NCI-H524 (cell line): ENCODE data around the gene DYNC2LI1.

Source experiments
- DNase-seq, 2 experiments: peaks; one replicate each; lab custom pipeline; 2025; lab: John Stamatoyannopoulos, UW

DYNC2LI1 gene

GRCh38 chr2:43763091-43763490, 10.7 kb upstream of the DYNC2LI1 start:
- no peak for DNase-seq

DNA sequence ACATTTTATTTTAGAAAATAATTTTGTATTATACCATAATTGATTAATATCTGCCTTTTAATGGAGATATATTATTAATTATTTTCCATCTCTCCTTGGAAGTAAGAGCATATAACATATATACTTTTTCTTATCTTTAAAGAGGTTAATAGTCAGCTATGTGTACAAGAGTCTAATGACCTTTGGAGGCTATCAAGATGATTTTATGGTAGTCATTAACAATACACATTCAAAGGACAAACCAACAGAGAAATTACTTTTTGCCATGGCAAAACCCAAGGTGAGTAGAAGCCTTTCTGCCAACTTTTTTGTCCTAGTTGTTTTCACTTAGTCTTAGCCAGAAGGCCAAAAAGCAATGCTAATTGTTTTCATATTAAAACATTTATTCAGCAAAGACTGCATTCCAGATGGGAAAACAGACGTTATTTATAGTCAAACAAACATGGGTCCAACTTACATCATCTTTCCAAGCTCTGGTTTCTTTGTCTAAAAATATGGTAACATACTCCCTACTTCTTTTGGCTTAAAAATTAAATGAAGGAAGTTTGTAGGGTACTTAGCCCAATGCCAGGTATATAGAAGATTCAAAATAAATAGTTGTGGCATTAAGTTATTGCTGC, 9.6 kb upstream of the DYNC2LI1 start:
- no peak for DNase-seq

- DNase-seq, result no peak
Observed at GRCh38 chr2:43766006-43766405, 7.8 kb upstream of the DYNC2LI1 start.

DNA sequence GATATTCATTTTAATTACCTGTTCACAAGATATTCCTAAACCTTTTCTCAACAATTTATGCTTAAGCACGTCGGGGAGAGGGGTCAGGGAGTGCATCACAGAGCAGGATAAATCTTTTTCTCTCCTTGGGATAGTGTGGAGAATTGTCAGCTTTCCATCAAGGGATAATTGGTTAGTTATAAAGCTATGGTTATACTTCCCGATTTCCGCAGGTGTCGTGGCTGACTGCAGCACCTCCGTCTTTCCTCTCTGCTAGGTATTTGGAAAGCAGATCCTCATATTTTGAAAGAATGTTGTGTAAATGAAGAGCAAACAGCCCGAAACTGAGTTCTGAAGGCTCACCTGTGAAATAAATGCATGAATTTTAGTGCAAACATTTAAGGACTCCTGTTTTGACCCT, 778 bp downstream of the DYNC2LI1 start:
- no peak for DNase-seq

DNA sequence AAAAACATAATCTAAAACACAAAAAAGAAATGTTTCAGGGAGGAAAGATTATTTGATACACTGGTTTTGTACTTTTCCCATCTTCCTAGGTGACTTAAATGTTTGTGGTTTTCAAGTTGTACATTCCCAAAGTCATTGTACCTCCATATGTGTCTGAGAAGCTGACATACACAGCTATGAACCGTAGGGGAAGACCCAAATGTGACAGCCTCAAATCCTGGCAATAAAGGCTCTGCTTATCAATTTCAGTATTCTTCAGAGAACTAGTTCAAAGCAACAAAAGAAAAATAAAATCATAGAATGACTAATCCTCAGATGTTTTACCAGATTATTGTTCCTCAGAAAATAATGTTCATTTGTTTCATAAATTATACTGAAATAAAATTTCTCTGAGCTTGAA, 2.5 kb downstream of the DYNC2LI1 start:
- no peak for DNase-seq

GRCh38 chr2:43777306-43777926, 3.6 kb downstream of the DYNC2LI1 start:
- DNase-seq, result no peak

GRCh38 chr2:43778233-43778632, 4.4 kb downstream of the DYNC2LI1 start:
- no peak for DNase-seq

DNA sequence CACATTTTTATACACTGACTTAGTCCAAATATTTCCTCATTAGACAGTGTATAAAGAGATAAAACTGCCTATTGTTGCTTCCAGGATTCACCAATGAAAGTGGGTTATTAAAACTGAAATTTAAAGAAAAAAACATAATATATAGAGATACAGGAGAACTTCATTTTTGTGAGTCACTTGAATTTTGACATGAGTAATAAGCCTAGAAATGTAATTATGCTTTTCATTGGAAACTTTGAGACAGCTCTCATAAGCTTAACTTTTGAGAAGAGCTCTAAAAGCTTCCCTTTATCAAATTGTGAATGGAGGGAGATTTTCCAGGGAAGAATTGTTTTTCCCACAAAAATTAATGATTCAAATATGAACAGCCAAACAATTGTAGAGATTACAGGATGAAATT, 14.1 kb downstream of the DYNC2LI1 start:
- no peak for DNase-seq

DNA sequence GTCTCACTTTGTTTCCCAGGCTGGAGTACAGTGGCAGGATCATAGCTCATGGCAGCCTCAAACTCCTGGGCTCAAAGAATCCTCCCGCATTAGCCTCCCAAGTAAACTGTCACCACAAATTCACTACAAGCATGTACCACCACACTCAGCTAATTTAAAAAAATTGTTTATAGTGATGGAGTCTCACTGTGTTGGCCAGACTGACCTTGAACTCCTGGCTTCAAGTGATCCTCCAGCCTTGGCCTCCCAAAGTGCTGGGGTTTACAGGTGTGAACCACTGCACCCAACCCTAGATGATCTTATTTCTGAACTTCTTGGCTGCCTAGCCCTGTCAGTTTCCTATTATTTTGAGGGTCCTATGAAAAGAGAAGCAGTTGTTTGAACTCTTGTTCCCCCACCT, 14.8 kb downstream of the DYNC2LI1 start:
- no peak for DNase-seq

DNA sequence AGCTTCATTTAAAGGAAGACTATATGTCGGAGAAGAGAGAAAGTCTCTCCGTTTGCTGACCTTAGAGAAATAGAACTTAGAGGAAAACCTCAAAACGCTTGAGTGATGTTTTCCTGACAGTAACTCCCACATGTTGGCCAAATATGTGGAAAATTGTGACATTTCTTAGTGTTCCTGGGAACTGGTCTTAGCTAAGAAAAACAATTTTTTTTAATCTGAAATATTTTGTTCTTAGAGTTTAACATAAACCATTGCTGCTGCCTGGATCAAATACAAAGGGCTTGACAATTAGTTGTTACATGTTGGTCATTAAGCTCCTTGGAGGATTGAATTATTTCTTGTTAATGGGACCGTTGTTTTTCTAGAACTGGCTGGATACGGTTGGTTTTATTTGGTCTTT, 16.3 kb downstream of the DYNC2LI1 start:
- DNase-seq, result no peak

GRCh38 chr2:43791035-43791765, 17.4 kb downstream of the DYNC2LI1 start:
- DNase-seq, result no peak

- DNase-seq, result no peak
Observed at GRCh38 chr2:43792653-43793052, 18.8 kb downstream of the DYNC2LI1 start.

GRCh38 chr2:43794956-43795355, 21.1 kb downstream of the DYNC2LI1 start:
- no peak for DNase-seq

DNA sequence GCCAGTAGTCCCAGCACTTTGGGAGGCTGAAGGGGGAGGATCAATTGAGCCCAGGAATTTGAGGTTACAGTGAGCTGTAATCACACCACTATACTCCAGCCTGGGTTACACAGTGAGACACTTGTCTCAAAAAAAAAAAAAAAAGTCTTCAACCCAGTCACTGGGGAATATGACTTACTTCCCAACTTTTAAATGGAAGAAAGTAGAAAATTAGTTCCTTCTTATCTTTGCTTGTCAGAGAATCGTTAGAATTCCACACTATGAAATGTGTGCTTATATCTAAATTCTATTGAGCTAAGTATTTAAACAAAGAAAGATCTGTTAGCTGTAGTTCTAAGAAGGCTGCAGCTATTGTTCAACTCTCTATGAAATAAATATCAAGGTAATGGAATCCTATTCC, 22.4 kb downstream of the DYNC2LI1 start:
- no peak for DNase-seq

- no peak for DNase-seq
Observed at GRCh38 chr2:43798300-43798699, 24.5 kb downstream of the DYNC2LI1 start.

DNA sequence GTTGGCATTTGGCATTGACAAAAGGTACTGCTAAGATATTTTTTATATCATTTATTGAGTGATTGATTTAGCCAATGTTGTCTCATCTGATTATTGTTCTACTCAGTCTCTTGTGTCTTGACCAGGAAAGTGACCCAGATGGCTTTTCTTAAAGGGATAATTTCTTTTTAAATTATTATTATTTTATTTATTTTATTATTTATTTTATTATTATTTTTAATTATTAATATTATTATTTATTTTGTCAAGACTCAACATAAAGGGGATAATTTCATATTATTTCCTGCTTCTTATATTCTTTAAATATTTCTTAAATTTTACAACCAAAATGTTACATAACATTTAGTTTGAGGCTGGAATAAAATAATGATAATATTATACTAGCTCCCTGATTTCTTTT, 27.1 kb downstream of the DYNC2LI1 start:
- DNase-seq, result no peak

DNA sequence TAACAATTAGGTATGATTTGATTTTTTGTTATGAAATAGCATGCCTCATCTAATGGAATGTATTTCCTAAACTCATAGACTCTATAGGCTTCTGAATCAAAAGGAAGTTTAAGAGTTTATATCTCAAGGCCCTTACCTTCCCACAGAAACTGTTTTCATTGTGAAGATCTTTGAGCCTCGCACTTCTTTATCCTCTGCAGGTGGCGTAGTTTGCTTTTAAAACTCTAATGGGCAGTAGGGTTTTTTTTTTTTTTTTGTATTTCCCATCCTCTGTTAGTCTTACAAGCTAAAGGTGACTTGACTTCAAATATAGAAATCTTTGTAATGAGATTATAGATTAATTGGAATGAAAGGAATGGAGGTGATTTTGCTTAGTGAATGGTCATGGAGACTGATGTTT, 28.3 kb downstream of the DYNC2LI1 start:
- DNase-seq, result no peak

GRCh38 chr2:43803113-43803512, 29.3 kb downstream of the DYNC2LI1 start:
- no peak for DNase-seq

GRCh38 chr2:43806719-43807031, 32.8 kb downstream of the DYNC2LI1 start:
- no peak for DNase-seq

GRCh38 chr2:43810452-43810851, 36.6 kb downstream of the DYNC2LI1 start:
- DNase-seq, result no peak

- DNase-seq, result no peak
Observed at GRCh38 chr2:43810888-43811287, 37.0 kb downstream of the DYNC2LI1 start.

GRCh38 chr2:43812006-43812405, 38.2 kb downstream of the DYNC2LI1 start:
- no peak for DNase-seq

DNA sequence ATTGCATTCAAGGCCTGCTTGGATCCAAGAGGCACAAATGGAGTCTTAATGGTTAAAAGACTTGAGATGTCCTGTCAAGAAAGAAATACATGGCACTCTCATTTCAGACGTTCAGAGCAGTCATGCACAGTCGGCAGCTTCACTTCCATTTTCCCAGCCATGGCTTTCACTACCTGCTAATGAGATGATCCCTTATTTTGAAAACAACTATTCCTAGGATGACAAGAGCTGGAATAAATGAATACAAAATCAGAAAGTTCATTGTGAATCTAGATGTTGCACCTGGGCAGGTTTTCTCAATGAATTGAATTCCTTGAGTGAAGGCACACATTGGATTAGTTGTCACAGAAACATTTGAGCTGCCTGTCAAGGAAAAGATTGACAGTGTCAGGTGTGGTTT, 39.1 kb downstream of the DYNC2LI1 start:
- no peak for DNase-seq

- DNase-seq, result no peak
Observed at GRCh38 chr2:43814711-43815110, 40.9 kb downstream of the DYNC2LI1 start.
